Glutamatergic neuron (in vitro differentiated cells): ENCODE data around the gene HDC. TPM values are rescaled to one million over a fixed set of nuclear protein-coding genes. Genes with fewer than 3 reads are reported as not detected.

Source experiments
- DNase-seq: peaks from one replicate; pipeline ENCODE4 v3.0.0; 2022
- H3K27ac Mint-ChIP-seq: one replicate; pipeline ENCODE4 v1.8.0; 2020; ENCODE audit warnings: mild to moderate bottlenecking, mixed read lengths, inconsistent platforms; ENCODE audit not compliant: unreplicated experiment
- H3K27me3 Mint-ChIP-seq: one replicate; pipeline ENCODE4 v1.8.0; 2020; ENCODE audit warnings: mild to moderate bottlenecking, moderate library complexity, mixed read lengths, inconsistent platforms; ENCODE audit not compliant: unreplicated experiment
- H3K36me3 Mint-ChIP-seq: one replicate; pipeline ENCODE4 v1.8.0; 2020; ENCODE audit warnings: mild to moderate bottlenecking, mixed read lengths, inconsistent platforms; ENCODE audit not compliant: unreplicated experiment
- H3K4me1 Mint-ChIP-seq: one replicate; pipeline ENCODE4 v1.8.0; 2020; ENCODE audit warnings: mild to moderate bottlenecking, low read depth, mixed read lengths, inconsistent platforms; ENCODE audit not compliant: unreplicated experiment
- H3K4me3 Mint-ChIP-seq: one replicate; pipeline ENCODE4 v1.8.0; 2020; ENCODE audit warnings: mild to moderate bottlenecking, mixed read lengths, inconsistent platforms; ENCODE audit not compliant: unreplicated experiment
- H3K9me3 Mint-ChIP-seq: one replicate; pipeline ENCODE4 v1.8.0; 2020; ENCODE audit warnings: mild to moderate bottlenecking, moderate library complexity, mixed read lengths, inconsistent platforms; ENCODE audit not compliant: unreplicated experiment
- CTCF ChIP-seq: fragments of 200-600 bp; sonication (generic); IDR thresholded peaks from one replicate; pipeline ENCODE4 v1.5.0; 2021; ENCODE audit not compliant: partially characterized antibody, unreplicated experiment
- total RNA-seq: library from RNA; stranded (reverse); fragmentation: NEBNext Ultra II Directional; extraction: Animal tissue kit (Norgen Biotek cat#: 25700); gene quantifications from one replicate; pipeline ENCODE4 v1.2.1, GENCODE V29; 2021; ENCODE audit not compliant: unreplicated experiment

The HDC gene
- total RNA-seq, 1 donor from 2014 or later: not detected

GRCh38 chr15:50224606-50225005 lies 40.9 kb downstream of the HDC start:
- Mint-ChIP-seq H3K4me1 (peaks cover 1% of the 10 kb centered on the region), H3K27me3 (no peaks in the 10 kb centered on the region), H3K36me3 (no peaks in the 10 kb centered on the region), H3K4me3 (no peak overlapping the region), H3K27ac (no peak overlapping the region), H3K9me3 (no peaks in the 10 kb centered on the region)
- DNase-seq: no peak
- no peak for TF ChIP-seq CTCF

DNA sequence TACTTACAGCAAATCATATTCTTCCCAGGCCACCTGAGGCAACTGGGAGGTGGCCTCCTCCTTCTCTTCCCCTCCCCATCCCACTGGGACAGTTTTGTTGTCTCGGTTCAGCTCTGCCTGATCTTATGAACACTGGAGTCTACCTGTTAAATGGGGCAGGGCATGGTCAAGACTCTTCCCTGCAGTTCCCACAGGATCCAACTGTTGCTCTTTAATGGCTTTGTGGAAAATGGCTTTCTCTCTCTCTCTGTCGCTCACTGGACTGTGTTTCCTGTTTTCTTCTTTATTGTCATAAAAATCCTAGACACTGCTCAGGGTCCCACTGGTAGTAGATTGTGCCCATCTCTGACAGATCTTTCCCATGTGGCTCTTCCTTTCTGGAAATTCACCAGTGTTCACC lies 43.3 kb downstream of the HDC start:
- no peak for TF ChIP-seq CTCF
- Mint-ChIP-seq H3K4me1 (peaks cover 1% of the 10 kb centered on the region), H3K4me3 (no peak overlapping the region), H3K9me3 (no peaks in the 10 kb centered on the region), H3K27ac (no peak overlapping the region), H3K27me3 (no peaks in the 10 kb centered on the region), H3K36me3 (no peaks in the 10 kb centered on the region)
- no peak for DNase-seq

DNA sequence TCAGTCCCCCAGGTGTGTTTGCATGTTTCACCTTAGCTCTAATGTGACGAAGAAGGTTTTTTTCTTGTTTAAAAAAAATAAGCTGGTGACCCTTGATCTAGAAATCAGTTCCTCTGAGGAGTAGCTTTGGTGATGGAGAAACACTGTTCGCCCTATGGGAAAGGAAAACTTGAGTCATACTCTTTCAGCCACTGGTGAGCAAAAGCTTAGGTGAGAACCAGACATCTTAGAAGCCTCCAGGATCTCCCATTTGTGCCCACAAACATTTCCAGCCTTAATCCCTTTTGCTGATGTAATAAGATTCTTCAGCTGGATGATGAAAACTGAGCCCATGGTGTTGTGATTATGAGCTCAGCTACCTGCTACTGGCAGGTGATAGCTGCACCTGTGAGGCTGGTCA lies 45.7 kb downstream of the HDC start:
- peaks cover 1% of the 10 kb centered on the region for H3K4me1 Mint-ChIP-seq
- no peaks in the 10 kb centered on the region for H3K27me3 Mint-ChIP-seq
- TF ChIP-seq CTCF: no peak
- H3K27ac Mint-ChIP-seq: no peak overlapping the region
- no peak for DNase-seq
- H3K36me3 Mint-ChIP-seq: no peaks in the 10 kb centered on the region
- H3K4me3 Mint-ChIP-seq: no peak overlapping the region
- no peaks in the 10 kb centered on the region for H3K9me3 Mint-ChIP-seq

GRCh38 chr15:50218691-50219090 lies 46.8 kb downstream of the HDC start:
- no peak for DNase-seq
- Mint-ChIP-seq H3K27me3 (no peaks in the 10 kb centered on the region), H3K27ac (no peak overlapping the region), H3K4me1 (peaks cover 1% of the 10 kb centered on the region), H3K9me3 (no peaks in the 10 kb centered on the region), H3K36me3 (no peaks in the 10 kb centered on the region), H3K4me3 (no peak overlapping the region)
- TF ChIP-seq CTCF: no peak

DNA sequence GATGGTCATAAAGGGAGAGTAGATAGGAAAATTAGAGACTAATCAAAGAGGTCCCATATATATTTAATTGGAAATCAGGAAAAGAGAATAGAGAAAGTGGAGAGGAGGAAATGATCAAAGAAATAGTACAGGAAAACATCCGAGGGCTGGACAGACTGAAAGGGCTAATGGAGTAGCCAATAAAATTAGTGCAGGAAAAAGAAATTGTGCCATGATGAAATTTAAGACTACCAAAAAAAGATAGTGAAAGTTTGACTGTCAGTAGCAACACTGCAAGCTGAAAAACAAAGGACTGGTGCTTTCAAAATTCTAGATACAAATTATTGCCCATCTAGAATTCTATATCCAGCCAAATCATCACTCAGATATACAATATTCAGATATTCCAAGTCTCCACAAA lies 47.2 kb downstream of the HDC start:
- TF ChIP-seq CTCF: no peak
- Mint-ChIP-seq H3K27ac (no peak overlapping the region), H3K4me1 (peaks cover 1% of the 10 kb centered on the region), H3K36me3 (no peaks in the 10 kb centered on the region), H3K4me3 (no peak overlapping the region), H3K27me3 (no peaks in the 10 kb centered on the region), H3K9me3 (no peaks in the 10 kb centered on the region)
- no peak for DNase-seq
